NT2/D1 (cell line): ENCODE data around the gene SPPL3.

ENCODE experiments used
- DNase-seq: peaks from one replicate; pipeline ENCODE4 v3.0.0-alpha.2; 2011; ENCODE audit warnings: low read depth, low spot score
- H3K27me3 ChIP-seq: 2 replicates; pipeline ENCODE4 v1.6.0; 2011; ENCODE audit warnings: mild to moderate bottlenecking; ENCODE audit not compliant: insufficient read length, insufficient read depth
- H3K36me3 ChIP-seq: 2 replicates; pipeline ENCODE4 v1.6.1; 2011; ENCODE audit warnings: mild to moderate bottlenecking, low read length, mixed read lengths; ENCODE audit not compliant: insufficient read depth, insufficient read length
- H3K4me1 ChIP-seq: 2 replicates; pipeline ENCODE4 v1.5.1; 2011; ENCODE audit not compliant: insufficient read depth, insufficient read length
- H3K4me3 ChIP-seq: 2 replicates; pipeline ENCODE4 v1.5.1; 2011; ENCODE audit warnings: low read depth; ENCODE audit not compliant: insufficient read length
- H3K9ac ChIP-seq: 2 replicates; pipeline ENCODE4 v1.6.0; 2011; ENCODE audit warnings: low read depth; ENCODE audit not compliant: insufficient read length
- H3K9me3 ChIP-seq: 2 replicates; pipeline ENCODE4 v1.5.1; 2011; ENCODE audit warnings: mild to moderate bottlenecking, low read length; ENCODE audit not compliant: insufficient read depth
- SUZ12 ChIP-seq: IDR thresholded peaks from 2 replicates; pipeline ENCODE4 v1.6.1; 2011; ENCODE audit not compliant: insufficient read length, insufficient read depth; ENCODE audit errors: extremely low read depth
- YY1 ChIP-seq: IDR thresholded peaks from 2 replicates; pipeline ENCODE4 v1.6.1; 2011; ENCODE audit not compliant: insufficient read length, insufficient read depth
- ZNF274 ChIP-seq: IDR thresholded peaks from 2 replicates; pipeline ENCODE4 v1.6.1; 2011; ENCODE audit warnings: mild to moderate bottlenecking, low read depth, low read length

Gene SPPL3

DNA sequence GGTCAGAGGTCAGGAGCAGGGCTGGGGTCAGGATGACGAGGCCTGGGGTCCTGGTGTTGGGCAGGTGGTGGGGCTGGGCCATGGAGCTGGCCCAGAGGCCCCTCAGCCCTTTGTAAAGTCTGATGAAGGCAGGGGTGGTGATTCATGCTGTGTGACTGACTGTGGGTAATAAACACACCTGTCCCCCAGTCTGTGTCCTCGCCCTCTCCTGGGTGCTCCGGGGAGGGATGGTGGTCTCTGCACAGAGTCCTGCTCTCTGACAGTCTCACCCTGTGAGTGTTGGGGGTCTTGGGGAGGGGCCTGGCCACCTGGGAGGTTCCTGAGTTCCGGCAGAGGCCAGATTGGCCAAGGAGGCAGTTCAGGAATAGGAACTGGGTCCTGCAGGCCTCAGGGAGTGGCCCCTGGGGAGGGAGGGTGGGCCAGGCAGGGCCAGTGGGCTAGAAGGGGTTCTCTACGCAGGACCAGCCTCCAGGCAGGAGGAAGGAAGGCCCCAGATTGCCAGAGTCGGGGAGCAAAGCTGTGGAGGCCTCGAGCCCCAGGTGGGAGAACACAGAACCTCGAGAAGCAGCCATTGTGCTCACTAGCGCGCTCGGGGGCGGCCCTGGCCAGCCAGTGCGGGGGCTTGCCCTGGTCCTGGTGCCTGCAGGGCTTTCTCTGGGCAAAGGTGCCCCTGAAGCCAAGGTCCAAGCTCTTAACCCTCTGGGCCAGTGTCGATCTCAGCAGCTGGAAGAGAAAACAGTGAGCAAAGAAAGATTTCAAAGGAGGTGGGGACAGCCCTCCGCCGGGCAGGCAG is 164.1 kb downstream of the SPPL3 start:
- TF ChIP-seq SUZ12, result no peak
- TF ChIP-seq YY1, result no peak
- TF ChIP-seq ZNF274, result no peak
- Histone ChIP-seq H3K4me1 (peaks cover 5% of the 10 kb centered on the region), H3K4me3 (no peak overlapping the region), H3K9ac (no peak overlapping the region), H3K9me3 (no peaks in the 10 kb centered on the region), H3K36me3 (peaks cover 3% of the 10 kb centered on the region), H3K27me3 (no peaks in the 10 kb centered on the region)
- no peak for DNase-seq

DNA sequence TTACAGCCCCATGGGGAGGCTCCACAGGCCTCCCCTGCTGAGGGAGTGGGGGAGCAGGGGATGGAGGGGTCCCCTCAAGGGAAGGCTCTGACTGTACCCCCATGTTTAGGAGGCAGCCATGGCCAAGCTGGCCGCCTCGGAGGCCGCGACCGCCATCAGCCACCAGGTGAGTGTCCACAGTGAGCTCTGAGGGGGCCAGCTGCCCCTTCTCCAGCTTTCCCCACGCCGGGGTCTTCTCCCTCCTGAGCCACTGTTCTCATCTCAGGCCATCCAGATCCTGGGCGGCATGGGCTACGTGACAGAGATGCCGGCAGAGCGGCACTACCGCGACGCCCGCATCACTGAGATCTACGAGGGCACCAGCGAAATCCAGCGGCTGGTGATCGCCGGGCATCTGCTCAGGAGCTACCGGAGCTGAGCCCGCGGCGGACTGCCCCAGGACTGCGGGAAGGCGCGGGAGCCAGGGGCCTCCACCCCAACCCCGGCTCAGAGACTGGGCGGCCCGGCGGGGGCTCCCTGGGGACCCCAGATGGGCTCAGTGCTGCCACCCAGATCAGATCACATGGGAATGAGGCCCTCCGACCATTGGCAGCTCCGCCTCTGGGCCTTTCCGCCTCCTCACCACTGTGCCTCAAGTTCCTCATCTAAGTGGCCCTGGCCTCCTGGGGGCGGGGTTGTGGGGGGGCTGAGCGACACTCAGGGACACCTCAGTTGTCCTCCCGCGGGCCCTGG is 165.0 kb downstream of the SPPL3 start:
- Histone ChIP-seq H3K27me3 (no peaks in the 10 kb centered on the region), H3K9ac (no peak overlapping the region), H3K9me3 (no peaks in the 10 kb centered on the region), H3K36me3 (peaks cover 3% of the 10 kb centered on the region), H3K4me1 (peaks cover 4% of the 10 kb centered on the region), H3K4me3 (no peak overlapping the region)
- TF ChIP-seq ZNF274, result no peak
- no peak for TF ChIP-seq YY1
- TF ChIP-seq SUZ12, result no peak
- DNase-seq, result no peak

GRCh38 chr12:120738252-120739030 is 165.7 kb downstream of the SPPL3 start:
- no peak for DNase-seq
- no peaks in the 10 kb centered on the region for H3K27me3 ChIP-seq
- H3K9ac ChIP-seq, result no peak overlapping the region
- H3K9me3 ChIP-seq, result peaks cover under 1% of the 10 kb centered on the region; the same call in 1 of the 2 replicates
- peaks cover 7% of the 10 kb centered on the region for H3K36me3 ChIP-seq
- peaks cover 4% of the 10 kb centered on the region for H3K4me1 ChIP-seq
- no peak overlapping the region for H3K4me3 ChIP-seq
- TF ChIP-seq SUZ12 (no peak), ZNF274 (no peak), YY1 (no peak)

GRCh38 chr12:120737557-120738251 is 166.5 kb downstream of the SPPL3 start:
- Histone ChIP-seq H3K4me1 (peaks cover 4% of the 10 kb centered on the region), H3K4me3 (no peak overlapping the region), H3K27me3 (no peaks in the 10 kb centered on the region), H3K9me3 (peaks cover 5% of the 10 kb centered on the region; the same call in 1 of the 2 replicates), H3K9ac (peak overlapping the region; percentile 0), H3K36me3 (peaks cover 7% of the 10 kb centered on the region)
- no peak for TF ChIP-seq ZNF274
- no peak for TF ChIP-seq YY1
- TF ChIP-seq SUZ12, result no peak
- DNase-seq, result no peak

DNA sequence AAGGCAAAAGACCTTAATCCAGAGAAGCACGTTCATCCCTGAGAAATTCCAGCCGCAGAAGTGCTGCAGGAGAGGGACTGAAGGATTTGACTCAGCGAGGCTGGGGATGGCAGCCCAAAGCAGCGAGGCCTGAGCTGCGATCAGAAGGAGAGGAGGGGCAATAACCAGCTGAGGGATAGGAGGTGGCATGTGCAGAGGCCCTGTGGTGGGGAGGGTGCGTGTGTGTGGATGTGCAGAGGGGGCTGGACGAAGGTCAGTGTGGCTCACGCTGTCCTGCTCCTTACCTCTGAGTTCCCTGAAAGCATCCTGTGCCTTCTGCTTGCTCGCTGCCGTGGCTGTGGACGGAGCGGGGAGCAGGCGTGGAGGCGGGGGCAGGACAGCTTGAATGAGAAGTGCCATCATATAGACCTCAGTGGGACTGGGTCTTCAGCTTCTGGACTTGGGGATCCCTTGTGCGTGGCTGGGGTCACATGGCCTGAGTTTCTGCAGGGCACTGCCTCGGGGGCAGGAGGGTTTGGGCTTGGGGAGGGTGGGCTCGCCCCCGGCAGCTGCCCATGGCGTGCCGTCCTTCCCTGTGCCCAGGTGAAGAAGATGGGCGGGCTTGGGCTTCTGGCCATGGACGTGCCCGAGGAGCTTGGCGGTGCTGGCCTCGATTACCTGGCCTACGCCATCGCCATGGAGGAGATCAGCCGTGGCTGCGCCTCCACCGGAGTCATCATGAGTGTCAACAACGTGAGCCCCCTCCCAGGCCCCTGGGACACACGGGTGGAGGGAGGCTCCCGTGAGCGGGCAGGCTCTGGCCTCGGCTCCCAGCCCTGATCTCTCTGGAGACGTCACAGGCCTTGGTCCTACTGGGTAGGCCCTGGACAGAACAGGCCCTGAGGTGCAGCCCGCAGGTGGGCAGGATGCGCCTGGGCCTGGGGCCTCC is 167.5 kb downstream of the SPPL3 start:
- no peak overlapping the region for H3K4me3 ChIP-seq
- no peak for DNase-seq
- TF ChIP-seq ZNF274, result no peak
- TF ChIP-seq YY1, result no peak
- no peak for TF ChIP-seq SUZ12
- H3K9ac ChIP-seq, result peak overlapping the region; percentile 0
- peaks cover 4% of the 10 kb centered on the region for H3K4me1 ChIP-seq
- no peaks in the 10 kb centered on the region for H3K27me3 ChIP-seq
- H3K36me3 ChIP-seq, result peaks cover 7% of the 10 kb centered on the region
- peaks cover 5% of the 10 kb centered on the region; the same call in 1 of the 2 replicates for H3K9me3 ChIP-seq

GRCh38 chr12:120735181-120735580 is 169.0 kb downstream of the SPPL3 start:
- no peak for DNase-seq

More at GRCh38 chr12:120735181-120735580, 169.0 kb downstream of the SPPL3 start:
- Histone ChIP-seq H3K4me3 (no peak overlapping the region), H3K9me3 (peaks cover 5% of the 10 kb centered on the region; the same call in 1 of the 2 replicates), H3K9ac (no peak overlapping the region), H3K36me3 (peaks cover 13% of the 10 kb centered on the region), H3K27me3 (no peaks in the 10 kb centered on the region), H3K4me1 (peaks cover 2% of the 10 kb centered on the region)
- TF ChIP-seq ZNF274 (no peak), SUZ12 (no peak), YY1 (no peak)
